Stomach (tissue), 4 donors: Measurements from ENCODE around the gene XRCC5.

Experiments
- POLR2AphosphoS5 ChIP-seq, 3 donors: sonication (generic); formaldehyde crosslinking; IDR thresholded peaks; one replicate each; pipeline ENCODE4 v1.6.1; 2016; ENCODE audit warnings: antibody characterized with exemption in 3 of 3
- TF ChIP-seq, protein P1 (sequence below), 7 experiments: fragments of 450-650 bp in 4 of 7; fragments of 200-600 bp in 3 of 7; sonication (generic) in 3 of 7; IDR thresholded peaks; one replicate each; pipeline ENCODE4 v1.5.1; 2016 to 2019; ENCODE audit warnings: antibody characterized with exemption in 7 of 7, control low read depth in 2 of 7, mild to moderate bottlenecking in 1 of 7

DNA sequence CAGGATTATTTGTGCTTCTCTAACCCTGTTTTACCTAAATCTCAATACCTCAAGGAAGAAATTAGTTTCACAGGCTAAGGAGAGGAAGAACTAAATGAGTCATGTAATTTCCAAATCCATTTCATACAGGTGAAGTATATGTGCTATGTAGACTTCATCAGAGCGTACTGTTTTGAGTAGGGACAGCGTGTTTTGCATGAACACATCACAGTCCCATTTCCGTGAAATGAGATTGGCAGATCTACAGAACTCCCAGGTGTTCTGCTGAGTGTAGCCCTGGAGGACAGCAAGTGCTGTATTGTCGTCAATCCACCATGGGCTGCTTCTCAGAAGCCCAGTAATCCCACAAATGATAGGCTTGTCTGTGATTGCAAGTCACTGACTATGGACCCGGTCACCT is 97.7 kb downstream of the XRCC5 start:
- TF ChIP-seq, protein P1, sequence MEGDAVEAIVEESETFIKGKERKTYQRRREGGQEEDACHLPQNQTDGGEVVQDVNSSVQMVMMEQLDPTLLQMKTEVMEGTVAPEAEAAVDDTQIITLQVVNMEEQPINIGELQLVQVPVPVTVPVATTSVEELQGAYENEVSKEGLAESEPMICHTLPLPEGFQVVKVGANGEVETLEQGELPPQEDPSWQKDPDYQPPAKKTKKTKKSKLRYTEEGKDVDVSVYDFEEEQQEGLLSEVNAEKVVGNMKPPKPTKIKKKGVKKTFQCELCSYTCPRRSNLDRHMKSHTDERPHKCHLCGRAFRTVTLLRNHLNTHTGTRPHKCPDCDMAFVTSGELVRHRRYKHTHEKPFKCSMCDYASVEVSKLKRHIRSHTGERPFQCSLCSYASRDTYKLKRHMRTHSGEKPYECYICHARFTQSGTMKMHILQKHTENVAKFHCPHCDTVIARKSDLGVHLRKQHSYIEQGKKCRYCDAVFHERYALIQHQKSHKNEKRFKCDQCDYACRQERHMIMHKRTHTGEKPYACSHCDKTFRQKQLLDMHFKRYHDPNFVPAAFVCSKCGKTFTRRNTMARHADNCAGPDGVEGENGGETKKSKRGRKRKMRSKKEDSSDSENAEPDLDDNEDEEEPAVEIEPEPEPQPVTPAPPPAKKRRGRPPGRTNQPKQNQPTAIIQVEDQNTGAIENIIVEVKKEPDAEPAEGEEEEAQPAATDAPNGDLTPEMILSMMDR (IDR thresholded peaks at IDR 0.05), result no peak
- TF ChIP-seq POLR2AphosphoS5 (IDR thresholded peaks at IDR 0.05), result no peak
